GM12878 (cell line): ENCODE data around the gene WDFY1.

Experiments used
- BHLHE40 ChIP-seq, 2 experiments: fragments of 450-650 bp in 1 of 2; IDR thresholded peaks; 2 replicates each; pipeline ENCODE4 v1.6.1; 2011 to 2017; ENCODE audit warnings: low read depth in 2 of 2, borderline replicate concordance in 1 of 2, improper control_type of control experiment in 1 of 2, low read length in 1 of 2, mild to moderate bottlenecking in 1 of 2
- CEBPB ChIP-seq, 2 experiments: fragments of 150-350 bp in 1 of 2; IDR thresholded peaks; 2 replicates each; pipeline ENCODE4 v1.6.1; 2012 to 2014; ENCODE audit warnings: low read depth in 2 of 2, low read length in 2 of 2, borderline replicate concordance in 1 of 2, inconsistent platforms in 1 of 2
- CTCF ChIP-seq, 3 experiments: IDR thresholded peaks in 2 of 3; conservative IDR thresholded peaks in 1 of 3; 2 replicates each; pipeline ENCODE4 v1.5.1; 2011; ENCODE audit warnings: low read depth in 3 of 3, low read length in 3 of 3, mild to moderate bottlenecking in 3 of 3, control low read depth in 2 of 3, moderate library complexity in 2 of 3, inconsistent platforms in 1 of 3, mixed read lengths in 1 of 3; ENCODE audit not compliant: control insufficient read depth in 2 of 3, insufficient read depth in 1 of 3; ENCODE audit errors: extremely low read depth in 1 of 3
- EGR1 ChIP-seq, 2 experiments: IDR thresholded peaks; 1 replicate in 1 of 2; 2 replicates in 1 of 2; pipeline ENCODE4 v1.6.1; 2011 to 2012; ENCODE audit warnings: low read depth in 2 of 2, low read length in 2 of 2, borderline replicate concordance in 1 of 2, mild to moderate bottlenecking in 1 of 2, moderate library complexity in 1 of 2
- FOS ChIP-seq: IDR thresholded peaks from 3 replicates; pipeline ENCODE4 v1.6.1; 2011; ENCODE audit warnings: borderline replicate concordance; ENCODE audit not compliant: insufficient read length; ENCODE audit errors: extremely low read depth
- NR2C2 ChIP-seq: IDR thresholded peaks from 2 replicates; pipeline ENCODE4 v1.6.1; 2011; ENCODE audit warnings: borderline replicate concordance, low read depth; ENCODE audit not compliant: control insufficient read depth, insufficient read length
- POLR2A ChIP-seq: IDR thresholded peaks from 2 replicates; pipeline ENCODE4 v1.6.1; 2011; ENCODE audit warnings: low read depth, mild to moderate bottlenecking, low read length
- POU2F2 ChIP-seq: IDR thresholded peaks from 3 replicates; pipeline ENCODE4 v1.6.1; 2011; ENCODE audit warnings: low read depth, mild to moderate bottlenecking, low read length, borderline replicate concordance
- RBBP5 ChIP-seq: fragments of 200-600 bp; sonication (generic); conservative IDR thresholded peaks from 2 replicates; pipeline ENCODE4 v1.6.1; 2016
- RFX5 ChIP-seq: IDR thresholded peaks from 2 replicates; pipeline ENCODE4 v1.6.1; 2011; ENCODE audit warnings: low read depth, low read length, improper control_type of control experiment
- SIN3A ChIP-seq: IDR thresholded peaks from 2 replicates; pipeline ENCODE4 v1.6.1; 2012; ENCODE audit warnings: low read depth, low read length, improper control_type of control experiment
- SIX5 ChIP-seq: IDR thresholded peaks from 2 replicates; pipeline ENCODE4 v1.6.1; 2011; ENCODE audit warnings: mild to moderate bottlenecking, low read depth, low read length, moderate library complexity; ENCODE audit not compliant: severe bottlenecking
- TBL1XR1 ChIP-seq: IDR thresholded peaks from 2 replicates; pipeline ENCODE4 v1.6.1; 2012; ENCODE audit warnings: low read depth, low read length, improper control_type of control experiment
- ZSCAN29 ChIP-seq: fragments of 450-650 bp; IDR thresholded peaks from 2 replicates; pipeline ENCODE4 v1.6.1; 2017; ENCODE audit warnings: mild to moderate bottlenecking, moderate library complexity

DNA sequence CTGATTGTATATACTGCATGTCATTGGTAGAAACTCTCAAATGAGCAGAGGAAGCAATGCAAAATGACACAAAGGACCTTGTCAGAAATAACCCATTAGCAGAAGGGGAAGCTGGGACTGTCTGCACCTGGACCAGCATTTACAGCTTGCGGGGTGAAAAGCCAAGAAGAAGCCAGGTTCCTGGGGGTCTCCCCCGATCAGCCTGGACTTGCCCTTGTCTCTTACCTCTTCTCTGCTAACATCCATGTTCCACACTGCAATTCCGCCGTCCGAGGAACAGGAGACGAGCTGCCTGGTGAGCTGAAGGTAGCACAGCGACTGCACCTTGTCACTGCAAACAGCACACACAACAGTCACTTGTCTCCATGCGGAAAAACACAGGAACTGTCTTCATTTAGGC is 51.1 kb downstream of the WDFY1 start:
- TF ChIP-seq CEBPB (IDR thresholded peaks at IDR 0.05; ENCODE audit: borderline replicate concordance in 1 of 2, low read depth in 2 of 2, low read length in 2 of 2): no peak
- no peak for TF ChIP-seq CTCF (IDR thresholded peaks at IDR 0.05 in 2 of 3, conservative IDR thresholded peaks at IDR 0.05 in 1 of 3; ENCODE audit: control insufficient read depth in 2 of 3, extremely low read depth in 1 of 3, insufficient read depth in 1 of 3, low read depth in 3 of 3, low read length in 3 of 3)
- no peak for TF ChIP-seq EGR1 (IDR thresholded peaks at IDR 0.05; ENCODE audit: borderline replicate concordance in 1 of 2, low read depth in 2 of 2, low read length in 2 of 2)
- no peak for TF ChIP-seq RBBP5
- no peak for TF ChIP-seq RFX5
- TF ChIP-seq POLR2A: no peak
- no peak for TF ChIP-seq ZSCAN29
- no peak for TF ChIP-seq BHLHE40 (IDR thresholded peaks at IDR 0.05; ENCODE audit: borderline replicate concordance in 1 of 2, low read depth in 2 of 2, low read length in 1 of 2)
- TF ChIP-seq SIN3A: no peak
- TF ChIP-seq FOS: no peak
- TF ChIP-seq POU2F2: no peak
- TF ChIP-seq NR2C2: no peak
- no peak for TF ChIP-seq SIX5
- TF ChIP-seq TBL1XR1: no peak
